ENCODE results near the gene LNX1. TPM values are rescaled to one million over a fixed set of nuclear protein-coding genes. Genes with fewer than 3 reads are reported as not detected.

Gene LNX1
- total and polyA plus RNA-seq, 10 of the 15 experiments (the other 5 are each of a cell fraction or from before 2014, with no cell fraction given), result 0.72 to 1.4 (median 1.0) TPM

- TF ChIP-seq, protein P1, sequence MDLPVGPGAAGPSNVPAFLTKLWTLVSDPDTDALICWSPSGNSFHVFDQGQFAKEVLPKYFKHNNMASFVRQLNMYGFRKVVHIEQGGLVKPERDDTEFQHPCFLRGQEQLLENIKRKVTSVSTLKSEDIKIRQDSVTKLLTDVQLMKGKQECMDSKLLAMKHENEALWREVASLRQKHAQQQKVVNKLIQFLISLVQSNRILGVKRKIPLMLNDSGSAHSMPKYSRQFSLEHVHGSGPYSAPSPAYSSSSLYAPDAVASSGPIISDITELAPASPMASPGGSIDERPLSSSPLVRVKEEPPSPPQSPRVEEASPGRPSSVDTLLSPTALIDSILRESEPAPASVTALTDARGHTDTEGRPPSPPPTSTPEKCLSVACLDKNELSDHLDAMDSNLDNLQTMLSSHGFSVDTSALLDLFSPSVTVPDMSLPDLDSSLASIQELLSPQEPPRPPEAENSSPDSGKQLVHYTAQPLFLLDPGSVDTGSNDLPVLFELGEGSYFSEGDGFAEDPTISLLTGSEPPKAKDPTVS (IDR thresholded peaks at IDR 0.05; ENCODE audit: low read depth, low read length), result no peak
- TF ChIP-seq MYC (IDR thresholded peaks at IDR 0.05; ENCODE audit: insufficient read depth, insufficient read length, insufficient replicate concordance, low read length, severe bottlenecking) (no peak), MYB (IDR thresholded peaks at IDR 0.05; ENCODE audit: borderline replicate concordance, low read depth, low read length) (no peak)
Measured at GRCh38 chr4:53592686-53593501, 1.6 kb upstream of the LNX1 start (continued).

- no peak overlapping the region for H3K27ac ChIP-seq (ENCODE audit: control insufficient read depth, insufficient read depth)
- no peak for DNase-seq (ENCODE audit: low read depth, low spot score)
- H4K20me1 ChIP-seq (ENCODE audit: control insufficient read depth, insufficient read depth), result no peaks in the 10 kb centered on the region
- 73% methylated on average over 8 of the region's 8 CpGs for WGBS (ENCODE audit: insufficient coverage, insufficient replicate concordance, low lambda C conversion rate, missing lambda C conversion rate)
- no peak overlapping the region for H2AFZ ChIP-seq (ENCODE audit: control insufficient read depth, low read depth, low read length)
- H3K9me3 ChIP-seq (replicated peaks; ENCODE audit: control insufficient read depth, insufficient read depth, low read length), result no peaks in the 10 kb centered on the region
- H3K9ac ChIP-seq (ENCODE audit: control insufficient read depth, insufficient read depth, low read length), result no peak overlapping the region
- BruUV-seq (replicated peaks), result no TSS peak
- no peaks in the 10 kb centered on the region for H3K27me3 ChIP-seq (replicated peaks in 1 of 2; ENCODE audit: control insufficient read depth in 2 of 2, insufficient read depth in 2 of 2, low read length in 1 of 2)
- ChIA-PET SMC1A (ENCODE audit: uncharacterized antibody, unreplicated experiment) (interaction anchor here (1.5 kb wide), 1 partner anchor 16 kb away, joined by 3 read pairs; no protein-coding TSS in a partner anchor), CTCF (no interaction called here), POLR2A (no interaction called here), RAD21 (ENCODE audit: unreplicated experiment) (no interaction called here)
- H3K36me3 ChIP-seq (ENCODE audit: control insufficient read depth in 2 of 2, insufficient read depth in 2 of 2, low read length in 1 of 2), result no peaks in the 10 kb centered on the region
- no peak overlapping the region for H3K4me2 ChIP-seq (ENCODE audit: control insufficient read depth, insufficient read depth)
- peaks cover 3% of the 10 kb centered on the region; the same call in 1 of the 2 replicates for H3K4me1 ChIP-seq (ENCODE audit: control insufficient read depth, insufficient read depth, low read length)
- no peaks in the 10 kb centered on the region for H3K79me2 ChIP-seq (ENCODE audit: control insufficient read depth, insufficient read depth, low read length)
- TF ChIP-seq SPI1 (IDR thresholded peaks at IDR 0.05; ENCODE audit: borderline replicate concordance, insufficient read depth, low read depth, low read length), result no peak
- TF ChIP-seq E2F8 (IDR thresholded peaks at IDR 0.05; ENCODE audit: low read depth, partially characterized antibody), result no peak
- no peak for TF ChIP-seq NRF1 (conservative IDR thresholded peaks at IDR 0.05; ENCODE audit: low read depth, low read length)
- in situ Hi-C loops (cut with MboI) (no loop called here), intact Hi-C loops (cut with micrococcal nuclease; ENCODE audit: unreplicated experiment) (loop anchor here (10.0 kb wide), 1 partner anchor 97 kb away; no protein-coding TSS in a partner anchor)
- no peak overlapping the region for H3K4me3 ChIP-seq
- FAIRE-seq, result no peak
- ATAC-seq, result no peak
Measured at GRCh38 chr4:53592122-53592521, 836 bp upstream of the LNX1 start.

Data from GM12878 (cell line).